B cell (primary cell): ENCODE data around the gene SEC14L1.

Experiments
- CTCF ChIP-seq: fragments of 200-600 bp; IDR thresholded peaks from one replicate; pipeline ENCODE4 v1.8.0; 2022; ENCODE audit warnings: antibody characterized with exemption, mild to moderate bottlenecking
- EZH2 ChIP-seq: IDR thresholded peaks from 2 replicates; pipeline ENCODE4 v1.6.1; 2012; ENCODE audit warnings: borderline replicate concordance, low read depth, mild to moderate bottlenecking, moderate library complexity, low read length; ENCODE audit not compliant: insufficient read depth, poor library complexity, severe bottlenecking

GRCh38 chr17:77128896-77129567, 11.7 kb upstream of the SEC14L1 start:
- no peak for TF ChIP-seq CTCF
- no peak for TF ChIP-seq EZH2
